GM18505 (cell line): ENCODE data around the gene ZBTB12.

Source experiments
- ATAC-seq: cut with Tn5 transposase; IDR thresholded peaks from one replicate; pipeline ENCODE4 v1.9.1; 2021; ENCODE audit not compliant: unreplicated experiment
- POLR2A ChIP-seq: IDR thresholded peaks from 4 replicates; pipeline ENCODE4 v1.6.1; 2011; ENCODE audit warnings: borderline replicate concordance; ENCODE audit not compliant: insufficient read depth, insufficient read length; ENCODE audit errors: extremely low read depth

ZBTB12 gene, protein sequence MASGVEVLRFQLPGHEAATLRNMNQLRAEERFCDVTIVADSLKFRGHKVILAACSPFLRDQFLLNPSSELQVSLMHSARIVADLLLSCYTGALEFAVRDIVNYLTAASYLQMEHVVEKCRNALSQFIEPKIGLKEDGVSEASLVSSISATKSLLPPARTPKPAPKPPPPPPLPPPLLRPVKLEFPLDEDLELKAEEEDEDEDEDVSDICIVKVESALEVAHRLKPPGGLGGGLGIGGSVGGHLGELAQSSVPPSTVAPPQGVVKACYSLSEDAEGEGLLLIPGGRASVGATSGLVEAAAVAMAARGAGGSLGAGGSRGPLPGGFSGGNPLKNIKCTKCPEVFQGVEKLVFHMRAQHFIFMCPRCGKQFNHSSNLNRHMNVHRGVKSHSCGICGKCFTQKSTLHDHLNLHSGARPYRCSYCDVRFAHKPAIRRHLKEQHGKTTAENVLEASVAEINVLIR

GRCh38 chr6:31901953-31902643, at the start of gene ZBTB12:
ZBTB12 (minus strand) TSS chr6:31902086; CDS start chr6:31901305, 781 bp downstream.
- TF ChIP-seq POLR2A, result peak; percentile 61
- ATAC-seq, result peak; percentile 42

DNA sequence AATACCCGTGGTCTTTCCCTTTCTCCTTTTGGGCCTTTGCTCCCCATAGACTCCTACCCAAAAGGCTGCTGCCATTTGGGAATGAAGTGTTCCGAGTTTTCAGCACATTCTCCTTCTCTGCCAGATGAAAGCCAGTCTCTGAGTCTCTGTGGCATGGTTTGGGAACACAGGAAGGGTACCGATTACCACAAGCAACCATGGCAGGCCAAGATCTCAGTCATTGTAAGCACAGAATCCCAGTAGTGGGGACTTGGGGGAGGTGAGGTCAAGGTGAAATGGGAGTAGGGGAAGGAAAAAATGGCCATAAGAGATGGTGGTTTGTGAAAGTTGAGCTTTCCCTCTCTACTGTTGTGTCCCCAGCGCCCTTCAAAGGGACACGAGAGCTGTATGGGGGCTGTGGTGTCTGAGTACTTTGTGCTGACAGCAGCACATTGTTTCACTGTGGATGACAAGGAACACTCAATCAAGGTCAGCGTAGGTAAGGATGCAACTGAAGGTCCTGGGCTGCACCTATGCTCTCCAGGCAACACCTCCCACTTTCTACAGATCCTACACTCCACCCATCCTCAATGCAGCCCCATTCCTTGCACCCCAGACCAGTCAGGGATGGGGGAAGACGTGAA, 48.2 kb upstream of the ZBTB12 start:
- no peak for TF ChIP-seq POLR2A
- ATAC-seq, result no peak

GRCh38 chr6:31948753-31949413, 47.0 kb upstream of the ZBTB12 start:
- ATAC-seq, result no peak
- no peak for TF ChIP-seq POLR2A

DNA sequence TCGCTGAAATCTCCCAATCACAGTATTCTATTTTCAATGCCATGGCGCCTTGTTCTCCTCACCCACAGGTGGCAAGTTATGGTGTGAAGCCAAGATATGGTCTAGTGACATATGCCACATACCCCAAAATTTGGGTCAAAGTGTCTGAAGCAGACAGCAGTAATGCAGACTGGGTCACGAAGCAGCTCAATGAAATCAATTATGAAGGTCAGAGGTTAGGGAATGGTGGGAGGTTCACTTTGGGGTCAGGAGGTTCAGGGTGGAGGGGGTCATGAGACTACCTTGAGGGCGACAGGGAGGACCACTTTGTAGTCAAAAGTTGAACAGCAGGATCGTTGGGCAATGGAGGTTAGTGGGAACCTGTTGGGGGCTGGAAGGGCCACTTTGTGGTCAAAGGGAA, 46.4 kb upstream of the ZBTB12 start:
- no peak for TF ChIP-seq POLR2A
- no peak for ATAC-seq

GRCh38 chr6:31947864-31948263, 46.0 kb upstream of the ZBTB12 start:
- no peak for ATAC-seq
- no peak for TF ChIP-seq POLR2A

GRCh38 chr6:31947070-31947675, 45.3 kb upstream of the ZBTB12 start:
- no peak for TF ChIP-seq POLR2A
- no peak for ATAC-seq

DNA sequence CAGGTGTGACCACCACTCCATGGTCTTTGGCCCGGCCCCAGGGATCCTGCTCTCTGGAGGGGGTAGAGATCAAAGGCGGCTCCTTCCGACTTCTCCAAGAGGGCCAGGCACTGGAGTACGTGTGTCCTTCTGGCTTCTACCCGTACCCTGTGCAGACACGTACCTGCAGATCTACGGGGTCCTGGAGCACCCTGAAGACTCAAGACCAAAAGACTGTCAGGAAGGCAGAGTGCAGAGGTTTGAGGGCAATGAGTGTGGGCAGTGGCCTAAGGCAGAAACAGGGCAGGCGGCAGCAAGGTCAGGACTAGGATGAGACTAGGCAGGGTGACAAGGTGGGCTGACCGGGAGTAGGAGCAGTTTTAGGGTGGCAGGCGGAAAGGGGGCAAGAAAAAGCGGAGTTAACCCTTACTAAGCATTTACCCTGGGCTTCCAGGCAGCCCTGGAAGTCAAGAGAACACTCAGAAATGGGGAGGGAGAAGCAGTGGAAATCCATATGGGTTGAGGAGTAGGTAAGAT, 44.5 kb upstream of the ZBTB12 start:
- ATAC-seq, result no peak
- TF ChIP-seq POLR2A, result no peak

- no peak for TF ChIP-seq POLR2A
- ATAC-seq, result no peak
Observed at GRCh38 chr6:31945507-31946369, 43.9 kb upstream of the ZBTB12 start, which contains the start of gene CFB. CFB (plus strand) TSS chr6:31946095; CDS start chr6:31946222, 127 bp downstream.

- ATAC-seq, result no peak
- TF ChIP-seq POLR2A, result no peak
Observed at GRCh38 chr6:31945154-31945506, 43.2 kb upstream of the ZBTB12 start.

DNA sequence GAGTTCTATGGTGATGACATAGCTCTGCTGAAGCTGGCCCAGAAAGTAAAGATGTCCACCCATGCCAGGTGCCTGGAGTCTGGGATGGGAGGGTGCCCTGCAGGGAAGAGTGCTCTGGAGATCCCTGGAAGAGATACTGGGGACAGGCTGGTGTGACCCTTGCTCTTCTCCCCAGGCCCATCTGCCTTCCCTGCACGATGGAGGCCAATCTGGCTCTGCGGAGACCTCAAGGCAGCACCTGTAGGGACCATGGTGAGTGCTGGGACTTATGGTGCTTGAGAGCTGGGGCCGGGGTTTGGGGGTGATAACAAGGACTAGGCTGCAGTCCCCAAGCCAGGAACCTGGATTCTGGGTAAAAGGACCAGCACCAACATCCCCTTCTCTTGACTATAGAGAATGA, 41.9 kb upstream of the ZBTB12 start:
- no peak for ATAC-seq
- no peak for TF ChIP-seq POLR2A

DNA sequence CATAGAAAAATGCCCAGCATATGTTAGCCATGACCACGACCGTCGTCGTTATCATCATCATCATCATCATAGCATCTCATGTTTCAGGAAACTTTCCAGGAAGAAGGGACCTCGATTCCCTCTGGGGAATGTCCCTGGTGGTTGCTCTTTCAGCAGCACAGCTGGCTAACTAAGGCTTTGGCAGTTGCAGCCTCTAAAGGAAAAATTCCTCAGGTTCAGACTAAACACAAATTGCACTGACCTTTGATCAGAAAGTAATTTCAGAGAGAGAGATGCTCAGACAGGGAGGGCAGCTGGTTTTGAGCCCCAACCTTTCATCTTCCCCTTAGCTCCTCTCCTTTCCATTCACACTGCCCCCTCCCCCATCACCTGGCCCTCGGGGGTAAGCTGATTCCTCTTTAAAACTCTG, 38.4 kb upstream of the ZBTB12 start:
- no peak for ATAC-seq
- no peak for TF ChIP-seq POLR2A

GRCh38 chr6:31935823-31936222, 33.9 kb upstream of the ZBTB12 start:
- no peak for TF ChIP-seq POLR2A

More at GRCh38 chr6:31935823-31936222, 33.9 kb upstream of the ZBTB12 start:
- no peak for ATAC-seq
